GM19193 (cell line): ENCODE results near the gene SKIDA1.

ENCODE experiments used
- POLR2A ChIP-seq: IDR thresholded peaks from 4 replicates; pipeline ENCODE4 v1.6.1; 2011; ENCODE audit not compliant: insufficient read depth, insufficient read length; ENCODE audit errors: extremely low read depth

SKIDA1 gene

GRCh38 chr10:21499701-21500577, 25.5 kb downstream of the SKIDA1 start:
- no peak for TF ChIP-seq POLR2A

- TF ChIP-seq POLR2A, result no peak
Observed at GRCh38 chr10:21498986-21499385, 26.5 kb downstream of the SKIDA1 start.

- no peak for TF ChIP-seq POLR2A
Observed at GRCh38 chr10:21498377-21498776, 27.1 kb downstream of the SKIDA1 start.

GRCh38 chr10:21497177-21497807, 28.2 kb downstream of the SKIDA1 start:
- no peak for TF ChIP-seq POLR2A

GRCh38 chr10:21496343-21497176, 28.9 kb downstream of the SKIDA1 start:
- TF ChIP-seq POLR2A, result no peak

- TF ChIP-seq POLR2A, result peak; percentile 41
Observed at GRCh38 chr10:21495752-21496342, 29.6 kb downstream of the SKIDA1 start.

GRCh38 chr10:21495002-21495751, 30.3 kb downstream of the SKIDA1 start:
- TF ChIP-seq POLR2A, result no peak

- TF ChIP-seq POLR2A, result no peak
Observed at GRCh38 chr10:21494191-21495001, 31.1 kb downstream of the SKIDA1 start.

GRCh38 chr10:21493784-21494183, 31.7 kb downstream of the SKIDA1 start:
- TF ChIP-seq POLR2A, result no peak

GRCh38 chr10:21492421-21492820, 33.1 kb downstream of the SKIDA1 start:
- no peak for TF ChIP-seq POLR2A

GRCh38 chr10:21490711-21491105, 34.8 kb downstream of the SKIDA1 start:
- TF ChIP-seq POLR2A, result no peak

GRCh38 chr10:21490028-21490710, 35.3 kb downstream of the SKIDA1 start:
- no peak for TF ChIP-seq POLR2A

GRCh38 chr10:21488957-21489446, 36.5 kb downstream of the SKIDA1 start:
- no peak for TF ChIP-seq POLR2A
